ENCODE results near the gene ZNF195. TPM values are rescaled to one million over a fixed set of nuclear protein-coding genes. Genes with fewer than 3 reads are reported as not detected.

Gene ZNF195
- total and polyA plus RNA-seq, 2 experiments from 2014 or later = 101 to 116 TPM

GRCh38 chr11:3353066-3353465 is 25.9 kb downstream of the ZNF195 start:
- no peak overlapping the region for H3K4me3 Mint-ChIP-seq
- Histone ChIP-seq H3K4me3 (no peak overlapping the region), H2AFZ (no peak overlapping the region), H3K27ac (ENCODE audit: low read depth) (no peak overlapping the region), H3K4me2 (no peak overlapping the region), H3K27me3 (ENCODE audit: insufficient read depth) (no peaks in the 10 kb centered on the region), H4K20me1 (replicated peaks; ENCODE audit: insufficient read depth) (no peaks in the 10 kb centered on the region), H3K9me2 (ENCODE audit: insufficient read depth) (no peaks in the 10 kb centered on the region), H3K79me2 (replicated peaks; ENCODE audit: insufficient read depth) (no peaks in the 10 kb centered on the region), H3K4me1 (ENCODE audit: insufficient read depth) (peaks cover 9% of the 10 kb centered on the region; the same call in 1 of the 2 replicates), H3F3A (replicated peaks; ENCODE audit: low read depth) (peaks cover 10% of the 10 kb centered on the region; the same call in 1 of the 2 replicates), H3K36me3 (ENCODE audit: insufficient read depth) (0 out of 2 replicates have a peak, but pooled peaks cover under 1% of the 10 kb centered on the region)
- peaks cover 22% of the 10 kb centered on the region for H3K9me3 Mint-ChIP-seq
- peaks cover 20% of the 10 kb centered on the region for H3K27me3 Mint-ChIP-seq (ENCODE audit: insufficient read depth, low read depth, poor library complexity)
- ATAC-seq = no peak
- H3K36me3 Mint-ChIP-seq (ENCODE audit: low read depth) = peaks cover 21% of the 10 kb centered on the region
- no peak for DNase-seq (ENCODE audit: low spot score)
- TF ChIP-seq POLR2AphosphoS5 (IDR thresholded peaks at IDR 0.05; ENCODE audit: low read depth) (no peak), ZNF331 (CRISPR knock-in tag; IDR thresholded peaks at IDR 0.05; ENCODE audit: low read depth) (no peak), ZNF114 (CRISPR knock-in tag; IDR thresholded peaks at IDR 0.05) (no peak), EZH2 (IDR thresholded peaks at IDR 0.05; ENCODE audit: low read depth, unreplicated experiment) (no peak), STAT1 (IDR thresholded peaks at IDR 0.05; ENCODE audit: unreplicated experiment) (no peak), ETS1 (IDR thresholded peaks at IDR 0.05) (no peak), JUNB (IDR thresholded peaks at IDR 0.05; ENCODE audit: unreplicated experiment) (no peak), NANOG (IDR thresholded peaks at IDR 0.05; ENCODE audit: borderline replicate concordance) (no peak), CTCF (conservative IDR thresholded peaks at IDR 0.05; ENCODE audit: low read depth in 2 of 2) (no peak), ZNF462 (CRISPR knock-in tag; IDR thresholded peaks at IDR 0.05) (no peak), REST (IDR thresholded peaks at IDR 0.05; ENCODE audit: unreplicated experiment) (no peak), EZH2phosphoT487 (IDR thresholded peaks at IDR 0.05; ENCODE audit: unreplicated experiment) (no peak)
- H3K27ac Mint-ChIP-seq = no peak overlapping the region
- no peaks in the 10 kb centered on the region; the same call in 2 of the 3 replicates for H3K4me1 Mint-ChIP-seq
